Natural killer cell (primary cell): Measurements from ENCODE around the gene FXR1. TPM values are rescaled to one million over a fixed set of nuclear protein-coding genes. Genes with fewer than 3 reads are reported as not detected.

ENCODE experiments used
- ATAC-seq, 3 donors: fragments of 150-1000 bp in 2 of 3; fragments of 200-7000 bp in 1 of 3; cut with Tn5 transposase; 1 replicate in 1 of 3; 2 replicates in 2 of 3; pipeline ENCODE4 v1.10.0; 2021; ENCODE audit warnings: mild to moderate bottlenecking in 2 of 3, moderate library complexity in 2 of 3
- DNase-seq, 2 donors: peaks; one replicate each; pipeline versions ENCODE4 v3.0.0 to v3.0.0-alpha.2; 2013 to 2021; ENCODE audit warnings: mixed read lengths in 1 of 2
- H3K27ac ChIP-seq: one replicate; pipeline ENCODE4 v1.5.1; 2013; ENCODE audit warnings: mild to moderate bottlenecking, low read length
- H3K27me3 ChIP-seq: one replicate; pipeline ENCODE4 v1.6.1; 2013; ENCODE audit warnings: low read length; ENCODE audit not compliant: control insufficient read depth, insufficient read depth
- H3K36me3 ChIP-seq: one replicate; pipeline ENCODE4 v1.6.1; 2013; ENCODE audit warnings: low read length; ENCODE audit not compliant: control insufficient read depth, insufficient read depth
- H3K4me1 ChIP-seq: one replicate; pipeline ENCODE4 v1.6.1; 2013; ENCODE audit warnings: low read length; ENCODE audit not compliant: control insufficient read depth, insufficient read depth
- H3K4me3 ChIP-seq: one replicate; pipeline ENCODE4 v1.5.1; 2013; ENCODE audit warnings: low read length
- H3K9me3 ChIP-seq: one replicate; pipeline ENCODE4 v1.6.1; 2013; ENCODE audit warnings: low read length; ENCODE audit not compliant: control insufficient read depth, insufficient read depth
- H3K27ac Mint-ChIP-seq, 2 donors: one replicate each; pipeline ENCODE4 v1.8.0; 2022; ENCODE audit warnings: mild to moderate bottlenecking in 2 of 2, mixed read lengths in 2 of 2, moderate library complexity in 1 of 2
- H3K27me3 Mint-ChIP-seq, 2 donors: one replicate each; pipeline ENCODE4 v1.8.0; 2022; ENCODE audit warnings: low read depth in 2 of 2, mixed read lengths in 2 of 2
- H3K36me3 Mint-ChIP-seq: one replicate; pipeline ENCODE4 v1.8.0; 2022; ENCODE audit warnings: mixed read lengths
- H3K4me1 Mint-ChIP-seq, 2 donors: one replicate each; pipeline ENCODE4 v1.8.0; 2022; ENCODE audit warnings: mixed read lengths in 2 of 2
- H3K4me3 Mint-ChIP-seq: one replicate; pipeline ENCODE4 v1.8.0; 2022; ENCODE audit warnings: mild to moderate bottlenecking, moderate library complexity, mixed read lengths
- H3K9me3 Mint-ChIP-seq, 2 donors: one replicate each; pipeline ENCODE4 v1.8.0; 2022; ENCODE audit warnings: mixed read lengths in 2 of 2
- WGBS: methylation state at CpG from one replicate; pipeline ENCODE4 v1.1.7; 2013; ENCODE audit warnings: missing lambda C conversion rate; ENCODE audit not compliant: insufficient coverage; 5-methylcytosine and 5-hydroxymethylcytosine counted together
- intact Hi-C: fragments of 100-400 bp; cut with micrococcal nuclease; formaldehyde crosslinking; loops from one replicate; pipeline ENCODE4 v1.14.2; 2022
- total RNA-seq, 4 donors: library from RNA; stranded (reverse); fragments of 120-200 nt in 1 of 4; gene quantifications; one replicate each; pipeline versions ENCODE4 v1.2.3 to v1.2.4, GENCODE V29; 2013 to 2022
- TF ChIP-seq, protein P1 (sequence below): fragments of 200-600 bp; IDR thresholded peaks from one replicate; pipeline ENCODE4 v1.8.0; 2022; ENCODE audit warnings: antibody characterized with exemption

FXR1 gene
- total RNA-seq, 3 donors from 2014 or later (not counting 1 experiment from before 2014, with no cell fraction given): 135 to 149 (median 148) TPM

DNA sequence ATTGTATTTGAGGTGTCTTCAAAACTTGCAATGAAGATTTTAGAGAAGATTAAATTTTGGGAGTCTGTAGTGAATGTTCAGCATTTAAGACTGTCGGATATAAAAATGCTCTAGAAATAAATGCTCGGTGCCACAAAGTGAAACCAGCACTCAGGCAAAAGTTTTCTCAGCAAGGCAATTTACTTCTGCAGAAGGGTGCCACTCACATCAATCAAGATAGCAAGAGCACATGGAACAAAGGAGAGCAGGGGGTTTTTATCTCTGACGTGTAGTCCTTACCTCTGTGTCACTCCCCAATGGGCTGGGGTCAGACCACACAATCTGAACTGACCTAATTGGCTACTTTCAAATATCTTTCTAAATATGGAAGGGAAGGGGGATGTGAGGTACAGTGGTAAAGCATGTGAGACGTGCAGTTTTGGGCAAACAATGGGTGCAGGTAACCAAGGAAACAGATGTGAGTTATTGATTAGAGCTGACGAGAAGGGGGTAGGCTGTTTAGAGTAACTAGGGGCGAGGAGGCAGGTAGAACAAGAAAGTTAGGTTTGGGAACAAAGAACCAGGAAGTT, 23.4 kb upstream of the FXR1 start:
- no peak for ATAC-seq

DNA sequence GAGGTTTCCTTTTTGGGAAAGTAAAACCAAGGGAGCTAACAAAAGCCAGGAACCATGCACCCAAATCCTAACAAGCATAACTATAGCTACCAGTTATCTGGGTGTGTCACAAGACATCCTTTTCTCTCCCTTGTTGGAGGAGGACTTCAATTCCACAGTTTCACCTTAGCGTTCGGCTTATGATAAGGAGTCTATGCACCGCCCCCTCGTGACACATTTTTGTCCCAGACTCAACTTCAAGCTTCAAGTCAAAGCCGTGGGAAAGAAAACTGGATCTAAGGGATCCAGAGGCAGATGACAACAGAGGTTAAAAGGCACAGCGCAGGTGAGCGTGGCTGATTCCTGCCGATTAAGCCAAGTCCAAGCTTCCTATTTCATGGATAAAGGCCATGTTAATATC, 13.9 kb upstream of the FXR1 start:
- Mint-ChIP-seq H3K4me1 (no peaks in the 10 kb centered on the region), H3K27me3 (peaks cover 4 to 10% of the 10 kb centered on the region in 2 donors), H3K9me3 (peaks cover 0 to 7% of the 10 kb centered on the region in 2 donors), H3K4me3 (no peak overlapping the region), H3K27ac (no peak overlapping the region), H3K36me3 (no peaks in the 10 kb centered on the region)
- H3K4me3 ChIP-seq: no peak overlapping the region
- WGBS: 93% methylated on average over 8 of the region's 8 CpGs
- ATAC-seq: no peak
- peaks cover 6% of the 10 kb centered on the region for H3K9me3 ChIP-seq
- H3K4me1 ChIP-seq: no peaks in the 10 kb centered on the region
- no peak overlapping the region for H3K27ac ChIP-seq
- TF ChIP-seq, protein P1, sequence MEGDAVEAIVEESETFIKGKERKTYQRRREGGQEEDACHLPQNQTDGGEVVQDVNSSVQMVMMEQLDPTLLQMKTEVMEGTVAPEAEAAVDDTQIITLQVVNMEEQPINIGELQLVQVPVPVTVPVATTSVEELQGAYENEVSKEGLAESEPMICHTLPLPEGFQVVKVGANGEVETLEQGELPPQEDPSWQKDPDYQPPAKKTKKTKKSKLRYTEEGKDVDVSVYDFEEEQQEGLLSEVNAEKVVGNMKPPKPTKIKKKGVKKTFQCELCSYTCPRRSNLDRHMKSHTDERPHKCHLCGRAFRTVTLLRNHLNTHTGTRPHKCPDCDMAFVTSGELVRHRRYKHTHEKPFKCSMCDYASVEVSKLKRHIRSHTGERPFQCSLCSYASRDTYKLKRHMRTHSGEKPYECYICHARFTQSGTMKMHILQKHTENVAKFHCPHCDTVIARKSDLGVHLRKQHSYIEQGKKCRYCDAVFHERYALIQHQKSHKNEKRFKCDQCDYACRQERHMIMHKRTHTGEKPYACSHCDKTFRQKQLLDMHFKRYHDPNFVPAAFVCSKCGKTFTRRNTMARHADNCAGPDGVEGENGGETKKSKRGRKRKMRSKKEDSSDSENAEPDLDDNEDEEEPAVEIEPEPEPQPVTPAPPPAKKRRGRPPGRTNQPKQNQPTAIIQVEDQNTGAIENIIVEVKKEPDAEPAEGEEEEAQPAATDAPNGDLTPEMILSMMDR: no peak
- H3K36me3 ChIP-seq: no peaks in the 10 kb centered on the region
- DNase-seq: no peak
- H3K27me3 ChIP-seq: no peaks in the 10 kb centered on the region
- intact Hi-C loops: no loop called here

More for the DNA sequence above, 23.4 kb upstream of the FXR1 start:
- no peak overlapping the region for H3K4me3 Mint-ChIP-seq
- Histone ChIP-seq H3K4me3 (no peak overlapping the region), H3K36me3 (no peaks in the 10 kb centered on the region), H3K27ac (no peak overlapping the region), H3K9me3 (peaks cover 15% of the 10 kb centered on the region), H3K27me3 (peaks cover 2% of the 10 kb centered on the region), H3K4me1 (no peaks in the 10 kb centered on the region)
- TF ChIP-seq, protein P1: no peak
- DNase-seq: no peak
- peaks cover 7 to 10% of the 10 kb centered on the region in 2 donors for H3K9me3 Mint-ChIP-seq
- H3K4me1 Mint-ChIP-seq: no peaks in the 10 kb centered on the region
- H3K27me3 Mint-ChIP-seq: peaks cover 0 to 4% of the 10 kb centered on the region in 2 donors
- peaks cover 15% of the 10 kb centered on the region for H3K36me3 Mint-ChIP-seq
- intact Hi-C loops: no loop called here
- no peak overlapping the region for H3K27ac Mint-ChIP-seq
- 86% methylated on average over 6 of the region's 6 CpGs for WGBS

DNA sequence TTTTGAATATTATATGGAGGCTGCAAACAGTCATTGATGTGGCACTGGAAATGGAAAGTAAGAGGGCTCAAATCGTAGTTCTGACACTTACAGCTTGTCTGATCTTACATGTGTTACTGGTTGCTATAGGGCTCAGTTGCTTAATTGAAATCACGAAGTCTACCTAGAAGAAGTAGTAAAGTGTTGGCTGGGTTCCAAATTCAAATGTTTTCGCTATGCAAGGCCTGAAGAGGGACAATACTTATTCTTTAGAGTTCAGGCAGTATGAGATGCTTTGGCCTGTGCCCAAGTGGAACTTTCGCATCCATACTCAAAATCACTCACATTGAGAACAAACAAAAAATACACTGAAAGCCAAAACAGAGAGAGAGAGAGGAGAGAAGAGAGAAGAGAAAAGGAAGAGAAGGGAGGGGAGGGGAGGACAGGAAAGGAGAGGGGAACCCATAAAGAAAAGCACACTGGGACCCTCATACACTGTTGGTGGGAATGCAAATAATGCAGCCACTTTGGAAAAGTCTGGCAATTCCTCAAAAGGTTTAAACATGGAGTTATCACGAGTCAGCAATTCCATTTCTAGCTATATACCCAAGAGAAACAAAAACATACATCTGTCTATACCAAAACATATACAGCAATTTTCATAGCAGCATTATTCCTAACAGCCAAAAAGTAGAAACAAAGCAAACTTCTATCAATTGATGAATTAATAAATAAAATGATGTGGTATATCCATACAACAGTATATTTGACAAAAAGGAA, 2.9 kb upstream of the FXR1 start:
- Histone ChIP-seq H3K27ac (no peak overlapping the region), H3K9me3 (no peaks in the 10 kb centered on the region), H3K27me3 (no peaks in the 10 kb centered on the region), H3K4me1 (peaks cover 9% of the 10 kb centered on the region), H3K4me3 (no peak overlapping the region), H3K36me3 (no peaks in the 10 kb centered on the region)
- ATAC-seq (no peak), DNase-seq (peak in 1 of 2 donors; percentile 18)
- Mint-ChIP-seq H3K4me1 (peaks cover 26 to 27% of the 10 kb centered on the region in 2 donors), H3K27ac (no peak overlapping the region), H3K27me3 (peaks cover 0 to 6% of the 10 kb centered on the region in 2 donors), H3K4me3 (peak overlapping the region; percentile 32), H3K36me3 (no peaks in the 10 kb centered on the region), H3K9me3 (no peaks in the 10 kb centered on the region)
- intact Hi-C loops: loop anchor here (5.0 kb wide), 1 partner anchor 307 kb away; the partner anchor contains the start of gene TTC14
- TF ChIP-seq, protein P1: no peak
- 88% methylated on average over 4 of the region's 5 CpGs for WGBS
